Panc1 (cell line): ENCODE results near the gene ELMO1. TPM values are rescaled to one million over a fixed set of nuclear protein-coding genes. Genes with fewer than 3 reads are reported as not detected.

Experiments used
- ATAC-seq: fragments of 200-7000 bp; cut with Tn5 transposase; 2 replicates; pipeline ENCODE4 v1.9.1; 2020; ENCODE audit warnings: mild to moderate bottlenecking, moderate library complexity
- BruUV-seq: library from RNA; stranded (reverse); fragments of 400-500 nt; replicated peaks from 2 replicates; lab custom pipeline; 2021; lab: Mats Ljungman, UMichigan
- CTCF ChIA-PET: fragments of 300-600 bp; sonication (Branson Sonifier 250); formaldehyde crosslinking; loops from one replicate; lab custom pipeline; 2022; ENCODE audit warnings: antibody characterized with exemption; lab: Charles Lee
- POLR2A ChIA-PET: fragments of 300-600 bp; sonication (Branson Sonifier 250); formaldehyde crosslinking; loops from one replicate; lab custom pipeline; 2022; ENCODE audit warnings: antibody characterized with exemption; lab: Charles Lee
- DNase-seq: peaks from one replicate; pipeline ENCODE4 v3.0.0-alpha.2; 2010; ENCODE audit warnings: low read depth, low spot score
- H3K27ac ChIP-seq: 2 replicates; pipeline ENCODE4 v1.5.1; 2011; ENCODE audit warnings: mild to moderate bottlenecking, low read length, inconsistent platforms
- H3K27me3 ChIP-seq: fragments of 200-500 bp; sonication (Bioruptor generic); 2 replicates; pipeline ENCODE4 v1.6.0; 2014; ENCODE audit warnings: low read length, inconsistent platforms; ENCODE audit not compliant: control insufficient read depth, insufficient read depth
- H3K36me3 ChIP-seq: fragments of 200-500 bp; sonication (Bioruptor generic); 2 replicates; pipeline ENCODE4 v1.5.1; 2014; ENCODE audit warnings: inconsistent platforms, mild to moderate bottlenecking, low read length, moderate library complexity; ENCODE audit not compliant: control insufficient read depth, insufficient read depth
- H3K4me1 ChIP-seq: 2 replicates; pipeline ENCODE4 v1.5.1; 2011; ENCODE audit warnings: inconsistent platforms, mild to moderate bottlenecking, low read length, moderate library complexity; ENCODE audit not compliant: control insufficient read depth, insufficient read depth
- H3K4me3 ChIP-seq, 2 experiments: 2 replicates each; pipeline ENCODE4 v1.5.1; 2011 to 2012; ENCODE audit warnings: low read depth in 2 of 2, low read length in 2 of 2, mild to moderate bottlenecking in 2 of 2, inconsistent platforms in 1 of 2, moderate library complexity in 1 of 2
- H3K9me3 ChIP-seq: fragments of 200-500 bp; sonication (Bioruptor generic); 2 replicates; pipeline ENCODE4 v1.5.1; 2014; ENCODE audit warnings: low read depth, mild to moderate bottlenecking, inconsistent platforms, low read length, moderate library complexity; ENCODE audit not compliant: control insufficient read depth, insufficient read depth
- POLR2AphosphoS5 ChIP-seq: IDR thresholded peaks from 2 replicates; pipeline ENCODE4 v1.6.1; 2012; ENCODE audit warnings: mild to moderate bottlenecking, low read depth, low read length, moderate library complexity
- SIN3A ChIP-seq: IDR thresholded peaks from 2 replicates; pipeline ENCODE4 v1.6.1; 2012; ENCODE audit warnings: low read depth, mild to moderate bottlenecking, low read length, moderate library complexity, borderline replicate concordance; ENCODE audit not compliant: insufficient read depth
- TCF7L2 ChIP-seq: IDR thresholded peaks from 2 replicates; pipeline ENCODE4 v1.6.1; 2011; ENCODE audit warnings: mild to moderate bottlenecking, low read depth, low read length, inconsistent platforms
- in situ Hi-C: cut with HindIII; loops from 2 replicates; pipeline ENCODE4 v1.10.0; 2016; ENCODE audit warnings: low sequenced_read_pairs, low pct_unique_long_range_greater_than_20kb
- intact Hi-C: fragments of 100-400 bp; cut with micrococcal nuclease; formaldehyde crosslinking; loops from one replicate; pipeline ENCODE4 v1.10.0; 2022; ENCODE audit not compliant: unreplicated experiment
- total RNA-seq: library from RNA; stranded (reverse); gene quantifications from one replicate; pipeline ENCODE4 v1.2.1, GENCODE V29; 2021; ENCODE audit not compliant: unreplicated experiment
- TF ChIP-seq, protein P1 (sequence below), 2 experiments: IDR thresholded peaks; 2 replicates each; pipeline ENCODE4 v1.6.1; 2011 to 2012; ENCODE audit warnings: low read depth in 2 of 2, control low read depth in 1 of 2, low read length in 1 of 2, mild to moderate bottlenecking in 1 of 2, moderate library complexity in 1 of 2; ENCODE audit not compliant: insufficient read depth in 1 of 2
- TF ChIP-seq, protein P2 (sequence below): fragments of 450-650 bp; IDR thresholded peaks from 2 replicates; pipeline ENCODE4 v1.5.1; 2017; ENCODE audit warnings: mild to moderate bottlenecking

ELMO1 gene
- total RNA-seq, 1 experiment from 2014 or later, result 0.80 TPM

DNA sequence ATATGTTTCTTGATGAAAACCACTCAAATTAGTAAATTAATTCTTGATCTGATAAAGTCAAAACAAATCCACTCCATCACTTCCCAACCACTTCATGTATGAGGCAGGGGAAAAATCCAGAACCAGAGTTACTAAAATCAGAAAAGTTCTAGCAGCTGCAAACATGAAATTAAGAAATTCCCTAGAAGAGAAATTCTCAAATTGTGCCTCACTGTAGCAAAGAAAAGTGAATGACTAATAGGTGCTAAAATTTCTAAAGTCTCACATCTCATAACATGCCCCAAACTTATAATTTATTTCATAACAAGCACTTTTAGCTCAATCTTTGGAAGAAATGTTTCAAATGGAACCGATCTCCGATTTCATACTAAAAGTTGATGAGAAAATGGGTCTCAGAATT is 379.3 kb downstream of the ELMO1 start:
- in situ Hi-C loops (no loop called here), intact Hi-C loops (no loop called here)
- H3K27ac ChIP-seq, result no peak overlapping the region
- DNase-seq, result no peak
- no peak overlapping the region for H3K4me3 ChIP-seq
- TF ChIP-seq, protein P1, sequence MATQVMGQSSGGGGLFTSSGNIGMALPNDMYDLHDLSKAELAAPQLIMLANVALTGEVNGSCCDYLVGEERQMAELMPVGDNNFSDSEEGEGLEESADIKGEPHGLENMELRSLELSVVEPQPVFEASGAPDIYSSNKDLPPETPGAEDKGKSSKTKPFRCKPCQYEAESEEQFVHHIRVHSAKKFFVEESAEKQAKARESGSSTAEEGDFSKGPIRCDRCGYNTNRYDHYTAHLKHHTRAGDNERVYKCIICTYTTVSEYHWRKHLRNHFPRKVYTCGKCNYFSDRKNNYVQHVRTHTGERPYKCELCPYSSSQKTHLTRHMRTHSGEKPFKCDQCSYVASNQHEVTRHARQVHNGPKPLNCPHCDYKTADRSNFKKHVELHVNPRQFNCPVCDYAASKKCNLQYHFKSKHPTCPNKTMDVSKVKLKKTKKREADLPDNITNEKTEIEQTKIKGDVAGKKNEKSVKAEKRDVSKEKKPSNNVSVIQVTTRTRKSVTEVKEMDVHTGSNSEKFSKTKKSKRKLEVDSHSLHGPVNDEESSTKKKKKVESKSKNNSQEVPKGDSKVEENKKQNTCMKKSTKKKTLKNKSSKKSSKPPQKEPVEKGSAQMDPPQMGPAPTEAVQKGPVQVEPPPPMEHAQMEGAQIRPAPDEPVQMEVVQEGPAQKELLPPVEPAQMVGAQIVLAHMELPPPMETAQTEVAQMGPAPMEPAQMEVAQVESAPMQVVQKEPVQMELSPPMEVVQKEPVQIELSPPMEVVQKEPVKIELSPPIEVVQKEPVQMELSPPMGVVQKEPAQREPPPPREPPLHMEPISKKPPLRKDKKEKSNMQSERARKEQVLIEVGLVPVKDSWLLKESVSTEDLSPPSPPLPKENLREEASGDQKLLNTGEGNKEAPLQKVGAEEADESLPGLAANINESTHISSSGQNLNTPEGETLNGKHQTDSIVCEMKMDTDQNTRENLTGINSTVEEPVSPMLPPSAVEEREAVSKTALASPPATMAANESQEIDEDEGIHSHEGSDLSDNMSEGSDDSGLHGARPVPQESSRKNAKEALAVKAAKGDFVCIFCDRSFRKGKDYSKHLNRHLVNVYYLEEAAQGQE (IDR thresholded peaks at IDR 0.05; ENCODE audit: insufficient read depth in 1 of 2, low read depth in 2 of 2, low read length in 1 of 2), result no peak
- TF ChIP-seq POLR2AphosphoS5 (no peak), TCF7L2 (no peak), SIN3A (no peak)
- TF ChIP-seq, protein P2, sequence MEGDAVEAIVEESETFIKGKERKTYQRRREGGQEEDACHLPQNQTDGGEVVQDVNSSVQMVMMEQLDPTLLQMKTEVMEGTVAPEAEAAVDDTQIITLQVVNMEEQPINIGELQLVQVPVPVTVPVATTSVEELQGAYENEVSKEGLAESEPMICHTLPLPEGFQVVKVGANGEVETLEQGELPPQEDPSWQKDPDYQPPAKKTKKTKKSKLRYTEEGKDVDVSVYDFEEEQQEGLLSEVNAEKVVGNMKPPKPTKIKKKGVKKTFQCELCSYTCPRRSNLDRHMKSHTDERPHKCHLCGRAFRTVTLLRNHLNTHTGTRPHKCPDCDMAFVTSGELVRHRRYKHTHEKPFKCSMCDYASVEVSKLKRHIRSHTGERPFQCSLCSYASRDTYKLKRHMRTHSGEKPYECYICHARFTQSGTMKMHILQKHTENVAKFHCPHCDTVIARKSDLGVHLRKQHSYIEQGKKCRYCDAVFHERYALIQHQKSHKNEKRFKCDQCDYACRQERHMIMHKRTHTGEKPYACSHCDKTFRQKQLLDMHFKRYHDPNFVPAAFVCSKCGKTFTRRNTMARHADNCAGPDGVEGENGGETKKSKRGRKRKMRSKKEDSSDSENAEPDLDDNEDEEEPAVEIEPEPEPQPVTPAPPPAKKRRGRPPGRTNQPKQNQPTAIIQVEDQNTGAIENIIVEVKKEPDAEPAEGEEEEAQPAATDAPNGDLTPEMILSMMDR, result no peak
- BruUV-seq, result no TSS peak
- ATAC-seq, result no peak
- no peaks in the 10 kb centered on the region for H3K36me3 ChIP-seq
- no peaks in the 10 kb centered on the region for H3K27me3 ChIP-seq
- ChIA-PET POLR2A (no interaction called here), CTCF (no interaction called here)
- peaks cover 6% of the 10 kb centered on the region; the same call in 1 of the 2 replicates for H3K9me3 ChIP-seq
- H3K4me1 ChIP-seq, result no peaks in the 10 kb centered on the region

DNA sequence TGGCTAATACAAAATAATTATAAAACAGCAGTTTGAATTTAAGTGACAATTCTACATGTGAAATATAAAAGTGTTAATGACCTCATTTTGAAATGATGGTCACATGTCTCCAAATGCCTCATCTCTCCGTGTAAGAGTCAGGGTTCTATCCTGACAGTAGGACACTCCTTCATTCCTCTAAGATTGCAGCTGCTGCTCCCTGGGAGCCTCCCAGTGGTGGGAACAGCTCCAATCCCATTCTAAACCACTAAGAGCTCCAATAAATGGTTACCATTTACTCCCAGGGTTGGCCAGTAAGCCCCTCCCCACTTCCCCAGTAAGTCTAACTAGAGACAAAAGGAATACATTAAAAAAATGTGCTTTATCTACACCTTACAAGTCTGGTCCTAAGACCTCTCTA is 379.8 kb downstream of the ELMO1 start:
- BruUV-seq, result no TSS peak
- intact Hi-C loops (no loop called here), in situ Hi-C loops (no loop called here)
- peaks cover 6% of the 10 kb centered on the region; the same call in 1 of the 2 replicates for H3K9me3 ChIP-seq
- CTCF ChIA-PET, result no interaction called here
- no peaks in the 10 kb centered on the region for H3K27me3 ChIP-seq
- H3K4me3 ChIP-seq, result no peak overlapping the region
- DNase-seq, result no peak
- TF ChIP-seq, protein P1 (IDR thresholded peaks at IDR 0.05; ENCODE audit: insufficient read depth in 1 of 2, low read depth in 2 of 2, low read length in 1 of 2), result no peak
- TF ChIP-seq, protein P2, result no peak
- no peak for TF ChIP-seq TCF7L2
- no peak for TF ChIP-seq SIN3A
- TF ChIP-seq POLR2AphosphoS5, result no peak
- no peaks in the 10 kb centered on the region for H3K36me3 ChIP-seq
- POLR2A ChIA-PET, result no interaction called here
- ATAC-seq, result no peak
- no peaks in the 10 kb centered on the region for H3K4me1 ChIP-seq
- H3K27ac ChIP-seq, result no peak overlapping the region
